Nephron (organoid): ENCODE measurements around the gene FAM13A.
"Not testable (repeated sequence)": the region's sequence is repeated elsewhere in the genome, so short reads cannot be mapped to it uniquely, and the experiment has no call there.

Source experiments
- H3K27ac Mint-ChIP-seq, 3 experiments: 2 replicates each; pipeline ENCODE4 v1.8.0; 2020; ENCODE audit warnings: mixed read lengths in 3 of 3, mild to moderate bottlenecking in 2 of 3, moderate library complexity in 1 of 3
- H3K27me3 Mint-ChIP-seq: 2 replicates; pipeline ENCODE4 v1.8.0; 2021; ENCODE audit warnings: low read depth, mild to moderate bottlenecking, moderate library complexity, mixed read lengths
- H3K36me3 Mint-ChIP-seq: 2 replicates; pipeline ENCODE4 v1.8.0; 2020; ENCODE audit warnings: low read depth, mixed read lengths
- H3K4me1 Mint-ChIP-seq: 2 replicates; pipeline ENCODE4 v1.8.0; 2020; ENCODE audit warnings: mixed read lengths
- H3K4me3 Mint-ChIP-seq, 3 experiments: 2 replicates each; pipeline ENCODE4 v1.8.0; 2020; ENCODE audit warnings: mild to moderate bottlenecking in 3 of 3, mixed read lengths in 3 of 3, moderate library complexity in 2 of 3
- H3K9me3 Mint-ChIP-seq: 2 replicates; pipeline ENCODE4 v1.8.0; 2020; ENCODE audit warnings: mixed read lengths
- TF ChIP-seq, protein P1 (sequence below), 3 experiments: fragments of 200-600 bp; sonication (generic); IDR thresholded peaks; one replicate each; pipeline ENCODE4 v1.5.0; 2021; ENCODE audit warnings: antibody characterized with exemption in 3 of 3; ENCODE audit not compliant: unreplicated experiment in 3 of 3

Gene FAM13A

DNA sequence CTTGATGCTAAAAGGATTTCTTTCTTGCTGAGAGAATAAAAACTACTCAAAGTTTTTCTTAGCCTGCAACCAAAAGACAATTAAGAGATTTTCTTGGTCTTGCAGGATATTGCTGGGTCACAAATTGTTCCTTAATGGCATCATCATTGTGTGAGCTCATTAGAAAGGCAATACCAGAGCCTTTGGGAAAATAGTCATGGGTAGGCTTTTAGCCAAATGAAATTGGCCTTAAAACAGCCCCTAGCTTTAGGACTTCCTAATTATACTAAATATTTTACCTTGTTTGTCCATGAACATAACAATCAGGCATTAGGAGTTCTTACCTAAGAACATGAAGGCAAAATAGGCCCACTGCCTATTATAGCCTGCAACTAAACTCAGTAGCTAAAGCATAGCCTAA lies 10.4 kb upstream of the FAM13A start:
- peaks cover 5% of the 10 kb centered on the region for H3K9me3 Mint-ChIP-seq
- TF ChIP-seq, protein P1, sequence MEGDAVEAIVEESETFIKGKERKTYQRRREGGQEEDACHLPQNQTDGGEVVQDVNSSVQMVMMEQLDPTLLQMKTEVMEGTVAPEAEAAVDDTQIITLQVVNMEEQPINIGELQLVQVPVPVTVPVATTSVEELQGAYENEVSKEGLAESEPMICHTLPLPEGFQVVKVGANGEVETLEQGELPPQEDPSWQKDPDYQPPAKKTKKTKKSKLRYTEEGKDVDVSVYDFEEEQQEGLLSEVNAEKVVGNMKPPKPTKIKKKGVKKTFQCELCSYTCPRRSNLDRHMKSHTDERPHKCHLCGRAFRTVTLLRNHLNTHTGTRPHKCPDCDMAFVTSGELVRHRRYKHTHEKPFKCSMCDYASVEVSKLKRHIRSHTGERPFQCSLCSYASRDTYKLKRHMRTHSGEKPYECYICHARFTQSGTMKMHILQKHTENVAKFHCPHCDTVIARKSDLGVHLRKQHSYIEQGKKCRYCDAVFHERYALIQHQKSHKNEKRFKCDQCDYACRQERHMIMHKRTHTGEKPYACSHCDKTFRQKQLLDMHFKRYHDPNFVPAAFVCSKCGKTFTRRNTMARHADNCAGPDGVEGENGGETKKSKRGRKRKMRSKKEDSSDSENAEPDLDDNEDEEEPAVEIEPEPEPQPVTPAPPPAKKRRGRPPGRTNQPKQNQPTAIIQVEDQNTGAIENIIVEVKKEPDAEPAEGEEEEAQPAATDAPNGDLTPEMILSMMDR (IDR thresholded peaks at IDR 0.05; ENCODE audit: unreplicated experiment in 3 of 3), result no peak
- no peak overlapping the region for H3K27ac Mint-ChIP-seq
- no peak overlapping the region for H3K4me3 Mint-ChIP-seq
- H3K36me3 Mint-ChIP-seq, result no peaks in the 10 kb centered on the region
- H3K4me1 Mint-ChIP-seq, result peaks cover 1% of the 10 kb centered on the region
- H3K27me3 Mint-ChIP-seq, result no peaks in the 10 kb centered on the region

DNA sequence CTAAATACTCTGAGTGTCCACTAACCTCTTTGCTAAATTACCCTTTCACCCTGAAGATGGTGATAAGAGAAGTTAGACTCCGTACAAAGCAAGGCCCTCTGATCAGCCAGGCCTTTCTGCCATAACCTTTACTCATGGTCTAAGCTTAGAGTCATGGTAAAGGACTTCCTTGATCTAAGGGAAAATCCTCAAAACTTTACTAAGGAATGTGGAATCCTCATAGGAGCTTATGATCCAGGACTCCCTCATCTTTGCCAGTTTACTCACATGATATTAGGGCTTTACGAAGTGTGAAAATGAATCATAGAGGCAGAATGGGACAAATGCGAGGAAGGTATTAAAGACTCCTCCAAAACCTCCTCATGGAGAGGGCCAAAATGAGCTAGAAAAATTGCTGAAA lies 7.9 kb upstream of the FAM13A start:
- no peaks in the 10 kb centered on the region for H3K36me3 Mint-ChIP-seq
- H3K27me3 Mint-ChIP-seq, result no peaks in the 10 kb centered on the region
- H3K4me1 Mint-ChIP-seq, result no peaks in the 10 kb centered on the region
- H3K4me3 Mint-ChIP-seq, result no peak overlapping the region
- H3K9me3 Mint-ChIP-seq, result peaks cover 23% of the 10 kb centered on the region
- H3K27ac Mint-ChIP-seq, result peak overlapping the region in 1 of 3 experiments; percentile 26
- TF ChIP-seq, protein P1 (IDR thresholded peaks at IDR 0.05; ENCODE audit: unreplicated experiment in 3 of 3), result no peak

DNA sequence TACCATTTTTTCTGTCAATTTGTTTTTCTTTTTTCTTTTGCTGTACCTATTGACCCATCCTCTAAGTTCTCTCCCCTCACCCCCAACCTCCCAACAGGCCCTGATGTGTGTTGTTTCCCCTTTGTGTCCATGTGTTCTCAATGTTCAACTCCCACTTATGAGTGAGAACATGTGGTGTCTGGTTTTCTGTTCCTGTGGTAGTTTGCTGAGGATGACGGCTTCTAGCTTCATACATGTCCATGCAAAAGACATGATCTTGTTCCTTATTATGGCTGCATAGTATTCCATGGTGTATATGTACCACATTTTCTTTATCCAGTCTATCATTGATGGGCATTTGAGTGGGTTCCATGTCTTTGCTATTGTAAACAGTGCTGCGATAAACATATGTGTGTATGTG lies 859 bp upstream of the FAM13A start:
- peak overlapping the region; percentile 56 to 71 (median 71) for H3K4me3 Mint-ChIP-seq
- H3K27me3 Mint-ChIP-seq, H3K36me3 Mint-ChIP-seq: not testable (repeated sequence)
- H3K9me3 Mint-ChIP-seq, result peaks cover 28% of the 10 kb centered on the region
- peak overlapping the region; percentile 88 to 99 (median 95) for H3K27ac Mint-ChIP-seq
- H3K4me1 Mint-ChIP-seq, result peaks cover 33% of the 10 kb centered on the region

DNA sequence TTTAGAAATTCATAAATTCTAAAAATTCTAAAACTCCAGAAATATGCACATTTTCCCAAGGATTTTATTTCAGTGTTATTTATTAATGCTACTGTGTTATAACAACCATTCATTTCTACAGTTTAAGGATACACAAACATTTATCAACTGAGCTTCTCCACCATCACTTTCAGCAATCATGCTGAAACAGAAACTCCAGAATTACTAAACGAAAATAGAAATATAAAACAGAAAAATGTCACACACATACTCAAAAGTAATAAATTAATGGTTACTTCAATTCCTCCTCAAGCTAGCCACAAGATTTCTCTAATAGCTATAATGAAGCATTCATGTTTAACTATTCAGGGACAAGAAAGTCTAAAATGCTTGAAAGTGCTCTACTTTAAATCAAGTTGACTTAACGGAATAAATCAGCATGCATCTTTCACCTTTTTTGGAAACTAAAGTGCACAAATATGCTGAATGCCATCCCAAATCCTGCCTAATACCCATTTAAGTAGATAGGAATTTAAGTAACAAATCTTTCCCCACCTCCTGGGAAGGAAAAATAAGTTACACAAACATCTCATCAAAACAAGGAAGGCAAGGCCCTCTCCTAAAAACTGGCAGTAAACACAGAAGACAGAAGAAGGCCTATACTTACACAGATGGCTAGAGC lies 563 bp downstream of the FAM13A start:
- Mint-ChIP-seq H3K9me3 (peaks cover 15% of the 10 kb centered on the region), H3K27ac (peak overlapping the region; percentile 88 to 99 (median 96)), H3K36me3 (peaks cover 10% of the 10 kb centered on the region), H3K4me1 (peaks cover 37% of the 10 kb centered on the region), H3K4me3 (peak overlapping the region; percentile 89 to 90 (median 89)), H3K27me3 (no peaks in the 10 kb centered on the region)
- TF ChIP-seq, protein P1 (IDR thresholded peaks at IDR 0.05; ENCODE audit: unreplicated experiment in 3 of 3), result no peak

DNA sequence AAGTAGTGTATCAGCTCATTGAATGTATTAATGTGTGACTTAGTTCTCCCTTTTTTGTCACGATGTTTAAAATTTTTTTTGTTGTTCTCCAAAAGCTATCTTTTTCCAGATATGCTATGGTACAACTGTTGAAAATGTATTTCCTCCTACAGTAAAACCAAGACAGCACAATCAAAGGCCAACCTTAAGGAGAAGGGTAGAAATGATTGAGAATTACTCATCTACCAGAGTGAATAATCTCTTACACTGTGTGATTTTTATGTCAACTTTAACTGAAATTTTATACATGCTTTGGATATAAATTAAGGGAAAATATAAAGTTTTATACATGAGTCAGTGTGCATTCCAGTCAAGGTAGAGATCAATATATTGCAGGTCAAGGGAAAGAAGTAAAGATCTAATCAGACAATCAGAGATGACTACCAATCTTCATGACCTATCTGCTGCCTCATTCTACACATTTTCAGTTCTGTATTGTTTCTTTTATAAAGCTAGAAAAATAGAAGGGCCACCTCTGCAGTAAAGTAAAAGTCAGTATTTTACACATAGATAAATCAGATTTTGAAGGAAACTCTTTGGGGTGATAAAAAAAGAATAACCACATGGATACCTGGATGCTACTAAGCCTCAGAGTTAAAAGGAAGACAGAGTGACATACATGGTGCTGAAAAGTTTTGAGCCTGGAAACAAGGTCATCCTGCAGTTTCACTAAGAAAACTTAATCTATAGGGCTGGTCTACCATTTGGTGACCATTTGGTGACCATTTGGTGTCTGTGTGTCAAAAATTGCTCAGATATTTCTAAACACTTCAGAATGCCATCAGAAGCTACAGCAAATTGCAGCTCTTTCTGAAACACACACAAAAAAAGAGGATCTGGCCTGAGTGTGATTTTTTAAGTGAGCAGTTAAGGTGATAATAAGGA lies 1.6 kb downstream of the FAM13A start:
- peak overlapping the region; percentile 89 to 90 (median 89) for H3K4me3 Mint-ChIP-seq
- peaks cover 9% of the 10 kb centered on the region for H3K9me3 Mint-ChIP-seq
- peak overlapping the region; percentile 41 to 99 (median 88) for H3K27ac Mint-ChIP-seq
- H3K27me3 Mint-ChIP-seq, result no peaks in the 10 kb centered on the region
- TF ChIP-seq, protein P1 (IDR thresholded peaks at IDR 0.05; ENCODE audit: unreplicated experiment in 3 of 3), result no peak
- peaks cover 37% of the 10 kb centered on the region for H3K4me1 Mint-ChIP-seq
- H3K36me3 Mint-ChIP-seq, result peaks cover 18% of the 10 kb centered on the region

DNA sequence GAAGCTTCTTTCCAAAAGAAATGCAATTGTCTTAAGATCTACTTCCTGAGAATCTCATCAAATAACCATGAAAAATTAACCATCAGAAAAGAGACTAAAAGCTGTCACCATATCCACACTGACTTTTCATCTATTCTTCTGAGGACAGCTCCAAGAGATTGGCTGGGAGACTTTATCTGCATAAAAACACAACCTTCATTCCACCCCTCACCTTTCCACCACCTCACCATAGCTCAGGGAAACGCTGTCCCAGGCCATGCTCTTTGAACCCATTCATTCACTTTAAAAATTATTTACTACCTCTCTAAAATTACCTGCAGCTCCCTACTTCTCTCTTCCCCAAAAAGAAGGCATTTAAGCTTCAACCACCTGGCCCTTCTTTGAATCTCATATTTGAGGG lies 2.4 kb downstream of the FAM13A start:
- Mint-ChIP-seq H3K27me3 (no peaks in the 10 kb centered on the region), H3K27ac (peak overlapping the region in 2 of 3 experiments; percentile 88 to 99), H3K36me3 (peaks cover 20% of the 10 kb centered on the region), H3K9me3 (peaks cover 6% of the 10 kb centered on the region), H3K4me3 (peak overlapping the region; percentile 89 to 90 (median 89)), H3K4me1 (peaks cover 37% of the 10 kb centered on the region)
- TF ChIP-seq, protein P1 (IDR thresholded peaks at IDR 0.05; ENCODE audit: unreplicated experiment in 3 of 3), result no peak
